Left lobe of liver (tissue), 2 donors: Measurements from ENCODE around the gene SEMA5A. TPM values are rescaled to one million over a fixed set of nuclear protein-coding genes. Genes with fewer than 3 reads are reported as not detected.

Experiments
- ATAC-seq: fragments of 200-7000 bp; cut with Tn5 transposase; one replicate; pipeline ENCODE4 v1.9.1; 2020; ENCODE audit warnings: mild to moderate bottlenecking, moderate library complexity
- DNase-seq: peaks from one replicate; pipeline ENCODE4 v3.0.0-alpha.2; 2020; ENCODE audit warnings: low spot score
- total RNA-seq: library from RNA; stranded (reverse); gene quantifications from one replicate; pipeline ENCODE4 v1.2.1, GENCODE V29; 2021
- donor health status: DM: no; HTN: no; CAD: no; lungs with moderate emphysema.
- donor health status: DM: no; HTN: yes; CAD: no.

SEMA5A gene
- total RNA-seq, 1 donor from 2014 or later: 5.7 TPM

DNA sequence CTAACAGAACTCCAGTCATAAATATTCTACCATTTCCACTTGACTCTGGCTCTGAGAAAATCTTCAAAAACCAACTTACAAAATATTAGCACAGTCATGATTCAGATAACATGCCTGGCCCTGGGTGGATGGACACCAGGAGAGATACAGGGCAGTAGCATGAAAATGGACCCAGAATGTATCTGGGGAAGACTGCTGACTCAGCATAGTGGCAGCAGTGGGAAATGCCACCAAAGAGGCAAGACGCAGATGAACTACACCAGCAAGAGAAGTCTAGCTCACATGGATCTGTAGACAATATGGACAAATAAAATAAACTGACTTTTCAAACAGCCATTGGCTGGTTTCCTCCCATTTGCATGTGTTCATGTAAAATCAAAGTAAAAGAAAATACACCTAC, 359.8 kb downstream of the SEMA5A start:
- ATAC-seq: no peak
- DNase-seq: no peak

DNA sequence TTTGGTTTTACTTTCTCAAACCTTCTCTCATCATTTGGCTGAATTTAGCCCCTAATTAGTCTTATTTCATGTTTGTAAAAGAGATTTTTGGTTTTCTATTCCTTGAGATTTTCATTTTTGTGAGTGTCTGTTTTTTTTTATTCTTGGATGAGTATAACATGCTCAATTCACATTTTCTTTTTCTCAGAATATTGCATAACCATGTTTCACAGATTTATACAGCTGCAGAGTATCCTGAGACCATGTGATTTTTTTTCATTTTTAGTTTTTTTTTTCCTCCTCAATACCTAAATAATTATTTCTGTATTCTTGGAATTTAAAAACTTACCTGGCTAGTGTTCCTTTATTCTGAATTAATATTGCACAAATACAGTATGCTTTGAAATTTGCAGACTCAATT, 361.9 kb downstream of the SEMA5A start:
- DNase-seq (no peak), ATAC-seq (no peak)

DNA sequence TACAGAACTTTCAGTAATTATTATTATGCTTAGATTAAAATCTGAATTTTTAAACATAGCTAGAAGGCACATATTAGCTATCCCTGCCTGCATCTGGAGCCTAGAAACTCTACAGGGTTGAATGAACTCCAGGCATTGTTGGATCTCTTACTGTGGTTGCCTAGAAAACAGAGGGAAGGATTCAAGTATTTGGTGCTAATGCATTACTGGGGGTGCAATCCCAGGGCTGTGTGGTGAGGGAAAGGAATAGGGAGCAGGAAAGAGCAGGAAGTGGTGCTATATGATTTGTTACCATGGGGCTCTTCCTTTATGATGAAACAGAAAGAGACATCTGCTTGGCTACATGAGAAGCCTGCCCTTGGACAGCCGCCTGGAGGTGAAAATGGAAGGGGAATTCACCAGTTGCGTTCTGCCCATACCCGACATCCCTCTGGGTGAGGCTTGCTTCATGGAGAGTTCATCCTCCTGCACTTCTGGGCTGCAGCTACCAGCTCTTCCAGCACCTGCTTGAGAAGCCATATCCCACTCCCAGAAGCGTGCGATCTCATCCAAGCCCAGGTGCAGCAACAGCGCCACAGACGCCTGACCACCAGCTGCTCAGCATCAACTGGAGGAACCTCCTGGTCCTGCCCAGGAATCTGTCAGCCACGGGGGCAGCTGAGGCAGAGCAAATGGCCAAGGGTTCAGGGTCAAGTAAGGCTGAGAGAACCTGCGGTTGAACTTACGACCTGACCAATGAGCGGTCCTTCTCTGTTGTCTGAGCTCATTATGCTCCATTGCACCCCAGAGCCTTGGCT, 362.8 kb downstream of the SEMA5A start:
- no peak for DNase-seq
- ATAC-seq: no peak

DNA sequence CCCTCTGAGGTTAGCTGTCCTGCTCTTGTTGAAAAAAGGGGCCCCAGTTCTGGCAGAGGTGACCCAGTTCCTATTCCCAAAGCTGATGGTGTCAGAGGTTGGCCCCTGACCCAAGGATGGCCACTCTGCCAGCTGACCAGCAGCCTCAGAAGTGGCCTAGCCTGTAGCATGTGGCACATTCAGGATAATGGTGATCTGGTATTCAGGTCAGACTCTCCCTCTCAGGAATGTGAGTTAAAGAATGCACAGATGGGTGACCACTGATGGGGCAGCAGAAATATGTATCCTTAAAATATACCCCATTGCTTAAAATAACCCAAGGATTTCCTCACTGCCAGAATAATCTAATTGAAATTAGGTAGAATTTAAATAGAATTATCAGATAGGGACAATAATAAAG, 369.2 kb downstream of the SEMA5A start:
- ATAC-seq (no peak), DNase-seq (no peak)

DNA sequence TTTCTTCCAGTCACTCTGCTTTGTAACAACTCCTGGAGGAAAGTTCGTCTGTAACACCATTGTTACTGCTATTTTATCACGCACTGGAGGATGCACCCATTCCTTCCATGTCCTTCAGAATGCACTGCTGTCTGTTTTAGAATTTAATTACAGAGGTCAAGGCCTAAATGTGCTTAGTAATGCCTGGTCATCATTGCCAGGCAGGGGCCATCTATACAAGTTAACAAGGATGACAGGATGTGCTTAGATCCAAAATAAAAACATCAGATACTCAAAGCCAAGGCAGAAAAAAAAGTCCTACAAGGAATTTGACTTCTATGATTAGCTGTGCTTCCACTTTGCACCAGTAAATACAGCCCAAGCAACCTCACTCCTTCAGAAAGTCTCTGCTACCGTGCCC, 371.4 kb downstream of the SEMA5A start:
- ATAC-seq: no peak
- DNase-seq: no peak

DNA sequence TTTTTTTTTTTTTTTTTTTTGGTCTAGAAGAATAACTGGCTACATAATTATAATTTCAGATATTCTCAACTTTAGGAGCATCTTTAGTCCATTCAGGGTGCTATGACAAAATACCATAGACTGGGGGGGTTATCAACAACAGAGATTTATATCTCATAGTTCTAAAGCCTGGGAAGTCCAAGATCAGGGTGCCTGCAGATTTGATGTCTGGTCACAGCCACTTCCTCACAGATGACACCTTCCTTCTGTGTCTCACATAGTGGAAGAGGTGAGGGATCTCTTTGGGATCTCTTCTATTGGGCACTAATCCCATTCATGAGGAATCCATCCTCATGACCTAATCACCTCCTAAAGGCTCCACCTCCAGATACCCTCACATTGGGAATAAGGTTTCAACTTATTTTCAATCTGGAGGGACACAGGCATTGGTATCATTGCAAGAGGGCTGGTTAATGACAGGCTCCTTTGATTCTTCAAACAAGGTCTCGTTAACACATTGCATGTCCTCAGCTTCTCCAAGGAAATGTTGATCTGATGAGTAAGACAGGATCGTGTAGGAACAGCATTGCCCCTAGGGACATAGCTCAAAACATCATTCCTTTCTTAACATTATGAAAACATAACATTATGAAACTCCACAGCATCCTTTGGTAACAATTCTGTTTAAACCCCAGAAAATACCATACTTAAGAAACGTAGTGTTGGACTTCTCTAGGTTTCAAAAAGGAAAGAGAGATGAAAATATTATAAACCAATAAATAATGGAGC, 372.4 kb downstream of the SEMA5A start:
- DNase-seq (no peak), ATAC-seq (no peak)

DNA sequence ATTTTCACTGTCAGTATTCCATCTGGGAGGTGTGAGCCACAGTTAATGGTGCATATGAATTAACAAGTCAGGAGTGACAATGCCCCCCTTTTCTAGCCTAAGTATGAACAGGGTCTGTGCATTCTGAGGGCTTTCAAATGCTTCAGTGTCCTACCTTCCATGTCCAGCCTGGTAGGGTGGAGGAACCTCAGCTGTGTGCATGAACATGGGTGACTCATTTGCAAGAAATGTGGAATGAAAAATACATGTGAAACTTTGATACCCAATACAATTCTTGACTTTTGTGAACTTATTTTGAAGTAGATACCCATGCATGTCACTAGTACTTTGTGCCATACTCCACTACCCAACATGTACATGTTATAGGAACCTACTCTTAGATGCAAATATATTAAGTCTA, 375.8 kb downstream of the SEMA5A start:
- DNase-seq: no peak
- no peak for ATAC-seq

DNA sequence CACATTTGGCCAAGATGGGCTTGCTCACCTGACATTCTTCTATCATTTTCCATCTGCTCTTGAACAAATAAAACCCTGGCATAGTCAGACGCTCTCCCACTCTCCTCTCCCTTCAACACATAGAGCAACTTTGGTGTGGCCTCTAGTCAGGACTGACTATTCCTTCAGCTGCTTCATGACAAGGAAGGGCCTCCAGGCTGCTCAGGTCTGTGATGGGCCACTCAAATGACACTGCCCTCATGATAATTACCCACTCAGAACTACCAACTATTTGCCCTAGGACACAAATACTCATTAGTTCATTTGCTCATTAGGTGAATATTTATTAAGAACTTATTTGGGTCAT, 376.3 kb downstream of the SEMA5A start:
- no peak for ATAC-seq

DNA sequence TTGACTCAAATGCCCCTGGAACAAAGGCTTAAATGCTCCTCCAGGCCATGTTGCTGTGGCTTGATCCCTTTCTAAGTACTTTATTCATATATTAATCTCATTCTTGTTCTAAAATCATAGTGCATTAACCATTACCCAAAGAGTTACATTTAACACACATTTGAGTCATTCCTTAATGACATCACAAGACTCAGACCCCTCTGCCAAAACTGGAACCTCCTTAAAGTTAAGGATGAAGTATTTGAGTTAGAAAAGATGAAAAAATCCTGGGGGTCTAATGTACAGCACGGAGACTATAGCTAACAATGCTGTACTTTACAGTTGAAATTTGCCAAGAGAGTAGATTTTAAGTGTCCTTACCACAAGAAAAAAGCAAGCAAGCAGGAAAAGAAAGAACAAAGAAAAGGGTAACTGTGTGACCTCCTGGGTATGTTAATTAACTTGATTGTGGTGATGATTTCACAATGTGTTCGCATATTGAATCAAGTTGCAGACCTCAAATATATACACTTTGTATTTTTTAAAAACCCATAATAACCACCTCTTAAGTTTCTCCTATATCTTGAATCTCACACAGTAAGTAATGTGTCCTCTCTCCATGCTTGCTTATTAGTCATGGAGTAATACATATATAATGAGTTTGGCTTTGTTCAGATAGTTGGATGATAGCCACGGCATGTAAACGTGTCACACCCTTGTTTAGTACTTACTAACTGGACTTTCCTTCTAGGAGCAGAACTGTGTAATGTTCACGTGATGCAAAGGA, 376.9 kb downstream of the SEMA5A start:
- no peak for ATAC-seq
- no peak for DNase-seq

More for the DNA sequence above, 376.3 kb downstream of the SEMA5A start:
- DNase-seq: no peak

DNA sequence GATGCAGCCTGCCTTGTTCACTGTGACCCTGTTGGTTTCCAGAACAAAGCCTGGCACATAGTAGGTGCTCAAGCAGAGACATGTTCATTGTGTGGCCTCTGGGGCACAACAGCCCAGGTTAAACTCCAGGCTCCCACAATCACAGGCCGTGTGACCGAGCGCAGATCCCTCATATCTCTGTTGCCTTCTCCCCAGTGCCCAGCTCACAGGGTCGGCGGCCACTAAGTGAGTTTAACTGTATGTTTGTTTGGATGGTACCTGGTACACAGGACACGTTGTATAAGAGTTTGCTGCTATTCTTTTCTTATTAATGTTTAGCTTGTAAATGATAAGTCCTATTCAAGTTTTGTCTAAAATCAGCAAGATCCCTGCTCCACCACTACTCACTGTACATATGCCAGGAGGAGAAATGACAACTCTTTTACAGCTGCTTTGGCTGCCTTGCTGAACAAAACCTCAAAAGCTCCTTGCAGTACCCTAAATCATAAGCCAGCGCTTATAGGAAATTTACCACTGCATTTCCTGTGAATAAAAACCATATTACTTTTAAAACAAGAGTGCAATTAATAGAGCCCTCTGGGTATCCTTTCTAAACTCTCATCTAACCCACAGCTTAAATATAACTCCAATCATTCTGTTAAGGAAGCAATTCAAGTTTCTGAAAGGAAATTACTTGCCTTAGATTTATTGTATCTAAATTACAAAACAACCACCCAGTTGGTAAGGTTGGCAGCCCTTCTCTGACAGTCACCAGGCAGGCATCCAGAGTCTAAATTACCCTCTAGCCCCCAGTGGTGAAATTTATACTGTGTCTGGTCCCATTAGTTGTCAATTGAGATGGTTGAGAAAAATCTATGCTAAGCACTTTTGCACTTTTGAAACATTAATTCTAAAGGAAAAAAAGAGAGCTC, 379.4 kb downstream of the SEMA5A start:
- no peak for ATAC-seq
- DNase-seq: no peak

DNA sequence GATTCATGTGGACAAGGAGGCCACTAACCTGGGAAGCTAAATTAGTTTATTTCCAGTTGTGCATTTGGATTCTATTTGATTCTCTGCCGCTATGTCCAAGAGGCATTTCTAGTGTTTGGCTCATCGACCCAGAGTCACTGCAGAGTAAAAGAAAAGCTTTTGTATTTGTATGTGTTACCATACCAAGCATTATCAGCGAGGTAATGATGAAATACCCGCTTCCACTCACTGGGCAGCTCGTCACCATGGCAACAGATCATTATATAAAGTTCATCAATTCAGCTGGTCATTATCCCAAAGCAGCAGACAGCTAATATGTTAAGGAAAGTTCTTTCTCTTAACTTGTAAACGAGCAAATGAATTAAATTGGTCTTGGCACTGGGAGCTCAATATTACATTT, 380.3 kb downstream of the SEMA5A start:
- ATAC-seq (no peak), DNase-seq (no peak)

DNA sequence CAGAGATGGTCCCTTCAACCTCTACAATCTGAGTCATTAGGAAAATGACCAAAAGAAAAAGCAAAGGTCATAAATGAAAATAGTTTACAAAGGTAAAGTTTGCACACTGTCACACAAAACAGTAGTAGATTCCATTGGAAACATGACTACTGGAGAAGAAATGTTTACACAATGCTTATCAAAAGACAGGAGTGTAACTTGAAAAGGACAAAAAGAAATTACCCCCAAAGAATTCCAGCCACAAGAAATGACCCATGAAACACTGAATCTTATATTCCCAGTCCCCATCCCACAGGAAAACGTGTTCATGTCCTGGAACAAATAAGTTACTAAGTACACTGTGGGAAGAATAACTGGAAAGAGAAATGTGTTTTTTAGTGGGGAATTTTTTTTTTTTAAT, 385.1 kb downstream of the SEMA5A start:
- ATAC-seq: no peak
- no peak for DNase-seq

DNA sequence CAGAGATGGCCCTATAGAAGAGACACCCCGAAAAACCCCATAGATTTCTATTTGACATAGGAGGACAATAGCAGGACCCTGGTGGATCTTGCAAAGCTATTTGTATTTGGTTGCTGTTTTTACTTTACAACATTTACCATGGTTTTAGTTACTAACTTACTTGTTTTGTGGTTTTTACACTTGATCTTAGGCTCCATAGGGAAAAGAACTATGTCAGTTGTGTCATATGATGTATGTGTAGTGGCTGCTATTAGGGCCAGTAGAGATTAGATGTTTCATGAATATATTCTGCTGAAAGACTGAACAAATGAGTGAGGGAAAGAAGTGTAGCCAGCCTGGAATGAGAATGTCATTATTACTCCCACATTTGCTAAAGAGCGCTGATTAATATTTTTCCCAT, 388.1 kb downstream of the SEMA5A start:
- ATAC-seq (no peak), DNase-seq (no peak)

DNA sequence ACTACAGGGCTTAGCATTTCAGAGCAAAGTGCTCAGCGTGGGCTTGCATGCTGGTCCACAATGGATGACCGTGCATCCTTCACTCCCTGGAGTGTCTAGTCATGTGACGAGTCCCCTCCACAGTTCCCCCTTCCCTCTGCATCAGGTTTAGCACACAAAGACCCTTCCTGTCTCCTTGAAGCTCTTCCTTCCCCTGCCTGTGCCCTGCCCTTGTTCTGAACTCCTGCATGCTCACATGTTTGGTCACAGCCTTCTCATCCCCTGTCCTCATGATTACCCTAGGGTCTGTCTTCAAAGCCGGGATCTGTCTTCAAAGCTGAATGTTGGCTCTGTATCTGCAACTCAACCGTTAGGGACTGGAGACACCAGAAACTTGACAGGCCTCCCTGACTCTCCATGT, 388.9 kb downstream of the SEMA5A start:
- ATAC-seq (no peak), DNase-seq (no peak)

DNA sequence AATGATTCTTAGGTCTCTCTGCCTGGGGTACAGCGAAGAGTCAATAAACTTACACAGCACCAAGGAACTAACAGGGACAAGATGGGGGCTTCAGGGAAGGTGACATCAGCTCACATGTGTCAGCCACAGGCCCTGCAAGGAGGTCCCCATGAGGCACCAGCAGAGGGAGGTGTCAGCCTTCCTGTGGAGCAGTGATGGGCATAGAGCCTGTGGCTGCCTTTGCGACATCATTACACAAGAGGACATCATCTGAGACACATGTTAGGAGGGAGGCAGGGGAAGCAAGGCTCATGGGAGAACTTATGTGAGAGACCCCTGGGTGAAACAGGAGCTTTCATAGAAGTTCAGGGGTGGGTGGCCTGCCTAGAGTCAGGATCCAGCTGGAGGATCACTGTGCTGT, 389.6 kb downstream of the SEMA5A start:
- ATAC-seq: peak; percentile 63
- DNase-seq: no peak

DNA sequence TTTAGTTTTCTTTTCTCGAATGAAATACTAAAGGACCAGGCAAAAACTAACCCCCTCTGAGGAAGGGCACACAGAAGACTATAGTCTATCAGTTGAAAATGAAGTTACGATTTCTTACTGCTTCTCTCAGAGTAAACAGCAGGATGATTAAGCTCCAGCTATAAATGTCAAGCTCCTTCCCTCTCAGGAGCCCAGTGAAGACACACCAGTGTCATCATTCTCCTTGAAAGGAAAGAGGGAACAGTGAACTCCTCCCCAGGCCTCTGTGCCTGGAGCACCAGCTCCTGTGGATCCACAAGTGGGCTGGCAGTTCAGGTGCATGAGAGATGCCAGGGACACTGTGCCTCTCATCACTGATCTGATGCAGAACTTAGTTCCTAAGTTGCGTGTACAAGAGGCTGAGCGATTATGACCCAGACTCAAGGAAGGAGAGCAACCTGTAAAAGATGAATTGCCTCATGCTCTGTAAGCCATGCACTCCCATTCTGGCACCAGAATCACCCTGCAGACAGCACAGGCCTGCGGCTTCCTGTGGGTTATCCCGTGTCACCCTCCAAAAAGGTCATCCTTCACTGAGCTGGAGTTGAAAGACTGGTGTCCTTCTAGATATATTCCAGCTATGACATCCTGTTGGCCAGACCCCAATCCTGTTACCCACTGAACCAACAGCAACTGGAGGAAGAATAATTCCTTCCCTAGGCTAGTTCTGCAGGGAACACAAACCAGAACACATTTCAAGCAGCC, 394.0 kb downstream of the SEMA5A start:
- ATAC-seq: no peak
- no peak for DNase-seq

DNA sequence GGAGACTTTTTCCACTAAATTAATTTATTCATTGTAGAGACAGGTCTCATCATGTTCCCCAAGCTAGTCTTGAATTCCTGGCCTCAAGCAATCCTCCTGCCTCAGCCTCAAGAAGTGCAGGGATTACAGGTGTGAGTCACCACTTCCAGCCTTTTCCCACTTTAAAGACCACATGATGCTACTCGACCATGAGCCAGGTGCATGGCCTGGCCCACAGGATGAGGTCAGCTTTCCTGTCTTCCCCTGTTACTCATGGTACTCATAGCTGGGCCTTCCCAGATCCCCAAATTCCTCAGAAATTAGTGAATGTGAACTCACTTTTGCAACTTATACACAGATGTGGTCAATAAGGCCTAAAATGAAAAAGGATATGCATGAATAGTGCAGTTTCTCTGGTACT, 395.9 kb downstream of the SEMA5A start:
- ATAC-seq: no peak
- DNase-seq: no peak

DNA sequence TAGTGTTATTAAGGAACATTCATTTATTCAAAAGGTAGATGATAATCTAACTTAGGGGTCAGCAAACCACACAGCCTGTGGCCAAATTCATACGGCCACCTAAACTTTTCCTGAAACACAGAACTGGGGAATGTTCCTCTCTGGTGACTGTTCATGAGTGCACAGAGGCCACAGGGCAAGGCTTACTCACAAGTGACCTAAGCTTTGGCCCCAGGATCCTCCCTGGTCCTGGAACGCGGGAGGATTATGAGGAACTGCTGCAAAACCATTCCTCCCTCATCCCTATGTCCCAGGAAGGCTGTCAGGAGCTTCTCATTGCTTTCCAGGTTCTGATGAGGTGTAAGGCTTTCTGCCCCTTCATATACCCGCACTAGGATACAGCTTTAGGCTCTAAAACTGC, 397.6 kb downstream of the SEMA5A start:
- ATAC-seq (no peak), DNase-seq (no peak)

DNA sequence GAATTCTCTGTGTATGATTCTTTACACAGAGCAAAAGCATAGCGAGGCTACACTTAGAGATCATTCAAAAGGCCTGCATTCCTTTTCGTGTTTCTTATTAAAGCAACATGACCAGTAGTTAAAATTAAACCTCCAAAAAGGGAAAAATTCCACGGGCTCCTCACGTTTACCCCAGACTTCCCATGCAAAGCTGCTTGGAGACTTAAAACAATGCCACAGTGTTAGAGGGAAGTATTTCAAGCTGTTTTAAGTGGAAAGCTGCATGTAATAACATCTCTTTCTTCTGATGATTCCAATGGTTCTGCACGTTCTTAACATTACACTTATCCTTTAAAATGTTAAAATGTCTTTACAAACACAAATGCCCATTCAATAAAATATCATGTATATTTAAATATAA, 405.2 kb downstream of the SEMA5A start:
- DNase-seq (no peak), ATAC-seq (no peak)

DNA sequence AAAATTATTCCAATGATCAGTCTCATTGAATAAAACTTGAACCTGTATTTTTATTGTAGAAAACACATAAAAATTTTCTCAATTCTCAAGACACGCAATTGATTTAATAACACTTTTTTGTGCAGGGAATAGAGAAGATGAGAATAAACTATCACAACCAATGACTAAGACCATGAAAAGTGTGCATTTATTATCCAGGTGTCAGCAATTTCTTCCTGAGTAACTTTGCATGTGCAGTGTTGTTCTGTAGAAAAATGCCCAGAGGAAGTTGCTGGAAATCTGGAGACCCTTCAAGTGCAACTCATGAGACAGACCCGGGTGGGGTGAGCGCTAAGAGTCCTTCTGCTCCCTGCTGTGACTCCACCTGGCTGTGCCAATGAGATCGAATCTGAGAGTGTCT, 405.7 kb downstream of the SEMA5A start:
- DNase-seq: no peak
- ATAC-seq: no peak
